ENCODE data around the gene SYNGR4. TPM values are rescaled to one million over a fixed set of nuclear protein-coding genes. Genes with fewer than 3 reads are reported as not detected.

Gene SYNGR4
- total and polyA plus RNA-seq, 2 donors (not counting 1 experiment from before 2014, with no cell fraction given): not detected

DNA sequence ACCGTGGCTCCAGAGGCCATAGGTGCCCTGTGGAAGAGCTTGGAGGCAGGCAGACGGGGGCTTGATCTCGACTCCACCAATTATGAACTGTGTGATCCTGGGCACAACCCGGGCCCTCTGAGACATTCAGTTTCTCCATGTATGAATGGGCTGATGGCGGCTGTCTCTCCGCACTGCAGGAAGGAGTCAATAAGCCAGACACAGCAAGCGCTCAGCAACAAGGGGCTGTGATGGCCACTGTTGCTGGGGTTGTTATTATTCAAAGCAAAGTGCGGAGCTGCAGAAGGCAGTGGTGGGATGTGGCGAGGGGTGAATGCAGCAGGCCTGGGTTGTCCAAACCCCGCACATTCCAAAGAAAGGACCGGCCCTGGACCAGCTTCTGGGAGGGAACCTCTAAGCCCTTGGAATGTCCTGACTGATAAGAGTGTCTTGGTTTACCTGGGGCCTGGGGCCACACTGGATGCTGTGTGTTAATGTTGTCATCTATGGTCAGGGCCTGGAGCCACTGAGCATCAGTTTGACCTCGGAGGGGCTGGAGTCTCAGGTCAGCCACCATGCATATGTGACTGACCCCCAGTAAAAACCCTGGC lies 8.7 kb upstream of the SYNGR4 start:
- H3K9ac ChIP-seq (ENCODE audit: low read length): no peak overlapping the region
- H3K27ac ChIP-seq (ENCODE audit: low read length in 2 of 2): no peak overlapping the region
- no peak overlapping the region for H2AFZ ChIP-seq (ENCODE audit: insufficient read depth, low read depth, low read length, poor library complexity, severe bottlenecking)
- peaks cover 4% of the 10 kb centered on the region for H3K79me2 ChIP-seq (ENCODE audit: control insufficient read depth, insufficient read depth, low read length)
- TF ChIP-seq EZH2 (IDR thresholded peaks at IDR 0.05; ENCODE audit: borderline replicate concordance, insufficient read depth, low read depth, low read length, poor library complexity, severe bottlenecking): no peak
- TF ChIP-seq, protein P1, sequence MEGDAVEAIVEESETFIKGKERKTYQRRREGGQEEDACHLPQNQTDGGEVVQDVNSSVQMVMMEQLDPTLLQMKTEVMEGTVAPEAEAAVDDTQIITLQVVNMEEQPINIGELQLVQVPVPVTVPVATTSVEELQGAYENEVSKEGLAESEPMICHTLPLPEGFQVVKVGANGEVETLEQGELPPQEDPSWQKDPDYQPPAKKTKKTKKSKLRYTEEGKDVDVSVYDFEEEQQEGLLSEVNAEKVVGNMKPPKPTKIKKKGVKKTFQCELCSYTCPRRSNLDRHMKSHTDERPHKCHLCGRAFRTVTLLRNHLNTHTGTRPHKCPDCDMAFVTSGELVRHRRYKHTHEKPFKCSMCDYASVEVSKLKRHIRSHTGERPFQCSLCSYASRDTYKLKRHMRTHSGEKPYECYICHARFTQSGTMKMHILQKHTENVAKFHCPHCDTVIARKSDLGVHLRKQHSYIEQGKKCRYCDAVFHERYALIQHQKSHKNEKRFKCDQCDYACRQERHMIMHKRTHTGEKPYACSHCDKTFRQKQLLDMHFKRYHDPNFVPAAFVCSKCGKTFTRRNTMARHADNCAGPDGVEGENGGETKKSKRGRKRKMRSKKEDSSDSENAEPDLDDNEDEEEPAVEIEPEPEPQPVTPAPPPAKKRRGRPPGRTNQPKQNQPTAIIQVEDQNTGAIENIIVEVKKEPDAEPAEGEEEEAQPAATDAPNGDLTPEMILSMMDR (IDR thresholded peaks at IDR 0.05): no peak
- H3K9me3 ChIP-seq (ENCODE audit: control extremely low read depth in 1 of 3, control insufficient read depth in 2 of 3, insufficient read depth in 1 of 3, low read length in 2 of 3): no peaks in the 10 kb centered on the region
- POLR2A ChIA-PET: no interaction called here
- no peaks in the 10 kb centered on the region for H3K27me3 ChIP-seq (replicated peaks in 1 of 4; ENCODE audit: control extremely low read depth in 1 of 4, control insufficient read depth in 3 of 4, insufficient read depth in 4 of 4, low read length in 3 of 4)
- H4K20me1 ChIP-seq (ENCODE audit: control insufficient read depth, insufficient read depth, low read length, poor library complexity, severe bottlenecking): no peaks in the 10 kb centered on the region
- ATAC-seq (ENCODE audit: low read depth) (no peak), DNase-seq (no peak)
- no peaks in the 10 kb centered on the region for H3K36me3 ChIP-seq (replicated peaks in 1 of 2; ENCODE audit: control extremely low read depth in 1 of 2, control insufficient read depth in 1 of 2, extremely low read depth in 1 of 2, insufficient read depth in 2 of 2, low read length in 1 of 2)
- H3K4me1 Mint-ChIP-seq: peaks cover 3% of the 10 kb centered on the region
- CTCF ChIA-PET: interaction anchor here (0.8 kb wide), 1 partner anchor 229 kb away, joined by 3 read pairs; no protein-coding TSS in a partner anchor
- H3K9me3 Mint-ChIP-seq (ENCODE audit: insufficient read depth): no peaks in the 10 kb centered on the region
- H3K4me1 ChIP-seq (ENCODE audit: control insufficient read depth in 2 of 2, insufficient read depth in 2 of 2, low read length in 2 of 2): peaks cover 0 to 5% of the 10 kb centered on the region in 2 donors
- no peak overlapping the region for H3K4me3 Mint-ChIP-seq
- no peaks in the 10 kb centered on the region for H3K27me3 Mint-ChIP-seq
- intact Hi-C loops (cut with micrococcal nuclease): no loop called here
- H3K4me2 ChIP-seq (replicated peaks; ENCODE audit: low read depth, low read length, poor library complexity, severe bottlenecking): no peak overlapping the region
- no peak overlapping the region for H3K27ac Mint-ChIP-seq
- WGBS (ENCODE audit: insufficient coverage): 98% methylated on average over 12 of the region's 12 CpGs
- no peak overlapping the region for H3K4me3 ChIP-seq (ENCODE audit: control extremely low read depth in 1 of 5, extremely low read depth in 1 of 5, insufficient read depth in 1 of 5, low read depth in 2 of 5, low read length in 4 of 5)

- H3K4me2 ChIP-seq (replicated peaks; ENCODE audit: low read depth, low read length, poor library complexity, severe bottlenecking): no peak overlapping the region
- ChIA-PET POLR2A (interaction anchor here (0.5 to 0.7 kb wide), 2 partner anchors 25 to 1529 kb away, joined by 3 to 4 read pairs; no protein-coding TSS in a partner anchor), CTCF (no interaction called here)
- Mint-ChIP-seq H3K4me1 (peaks cover 7% of the 10 kb centered on the region), H3K4me3 (no peak overlapping the region), H3K9me3 (ENCODE audit: insufficient read depth) (no peaks in the 10 kb centered on the region), H3K27me3 (no peaks in the 10 kb centered on the region), H3K27ac (no peak overlapping the region)
- no peak overlapping the region for H2AFZ ChIP-seq (ENCODE audit: insufficient read depth, low read depth, low read length, poor library complexity, severe bottlenecking)
- peaks cover 0 to 12% of the 10 kb centered on the region in 2 donors for H3K4me1 ChIP-seq (ENCODE audit: control insufficient read depth in 2 of 2, insufficient read depth in 2 of 2, low read length in 2 of 2)
- no peak for DNase-seq
- no peaks in the 10 kb centered on the region for H4K20me1 ChIP-seq (ENCODE audit: control insufficient read depth, insufficient read depth, low read length, poor library complexity, severe bottlenecking)
- TF ChIP-seq, protein P1 (IDR thresholded peaks at IDR 0.05): no peak
- no peak for TF ChIP-seq EZH2 (IDR thresholded peaks at IDR 0.05; ENCODE audit: borderline replicate concordance, insufficient read depth, low read depth, low read length, poor library complexity, severe bottlenecking)
- 100% methylated on average over 5 of the region's 5 CpGs for WGBS (ENCODE audit: insufficient coverage)
- no peak overlapping the region for H3K27ac ChIP-seq (ENCODE audit: low read length in 2 of 2)
- H3K79me2 ChIP-seq (ENCODE audit: control insufficient read depth, insufficient read depth, low read length): no peaks in the 10 kb centered on the region
- ATAC-seq (ENCODE audit: low read depth): no peak
- H3K27me3 ChIP-seq (replicated peaks in 1 of 4; ENCODE audit: control extremely low read depth in 1 of 4, control insufficient read depth in 3 of 4, insufficient read depth in 4 of 4, low read length in 3 of 4): no peaks in the 10 kb centered on the region
- H3K9me3 ChIP-seq (ENCODE audit: control extremely low read depth in 1 of 3, control insufficient read depth in 2 of 3, insufficient read depth in 1 of 3, low read length in 2 of 3): no peaks in the 10 kb centered on the region
- H3K4me3 ChIP-seq (ENCODE audit: control extremely low read depth in 1 of 5, extremely low read depth in 1 of 5, insufficient read depth in 1 of 5, low read depth in 2 of 5, low read length in 4 of 5): no peak overlapping the region
- H3K36me3 ChIP-seq (replicated peaks in 1 of 2; ENCODE audit: control extremely low read depth in 1 of 2, control insufficient read depth in 1 of 2, extremely low read depth in 1 of 2, insufficient read depth in 2 of 2, low read length in 1 of 2): peaks cover 0 to 3% of the 10 kb centered on the region in 2 experiments
- intact Hi-C loops (cut with micrococcal nuclease): no loop called here
- H3K9ac ChIP-seq (ENCODE audit: low read length): no peak overlapping the region
Measured at GRCh38 chr19:48359123-48359522, 5.0 kb upstream of the SYNGR4 start.
